SKM-1 treated with dmso at 0.1 percent for 144 hours (cell line): ENCODE measurements around the gene INPPL1.
A peak's percentile ranks its signal among the peaks of the same experiment; 100 is the strongest.

Experiments
- DNase-seq: peaks from one replicate; lab custom pipeline; 2025; ENCODE audit not compliant: unreplicated experiment; lab: John Stamatoyannopoulos, UW

INPPL1 gene

DNA sequence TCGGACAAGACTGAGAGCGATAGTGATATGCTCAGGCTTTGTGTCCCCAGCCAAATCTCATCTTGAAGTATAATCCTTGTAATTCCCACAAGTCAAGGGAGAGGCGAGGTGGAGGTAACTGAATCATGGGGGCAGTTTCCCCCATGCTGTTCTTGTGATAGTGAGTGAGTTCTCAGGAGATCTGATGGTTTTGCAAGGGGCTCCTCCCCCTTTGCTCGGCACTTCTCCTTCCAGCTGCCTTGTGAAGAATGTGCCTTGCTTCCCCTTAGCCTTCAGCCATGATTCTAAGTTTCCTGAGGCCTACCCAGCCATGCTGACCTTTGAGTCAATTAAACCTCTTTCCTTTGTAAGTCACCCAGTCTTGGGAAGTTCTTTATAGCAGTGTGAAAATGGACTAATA is 15.5 kb upstream of the INPPL1 start:
- peak; percentile 39 for DNase-seq

DNA sequence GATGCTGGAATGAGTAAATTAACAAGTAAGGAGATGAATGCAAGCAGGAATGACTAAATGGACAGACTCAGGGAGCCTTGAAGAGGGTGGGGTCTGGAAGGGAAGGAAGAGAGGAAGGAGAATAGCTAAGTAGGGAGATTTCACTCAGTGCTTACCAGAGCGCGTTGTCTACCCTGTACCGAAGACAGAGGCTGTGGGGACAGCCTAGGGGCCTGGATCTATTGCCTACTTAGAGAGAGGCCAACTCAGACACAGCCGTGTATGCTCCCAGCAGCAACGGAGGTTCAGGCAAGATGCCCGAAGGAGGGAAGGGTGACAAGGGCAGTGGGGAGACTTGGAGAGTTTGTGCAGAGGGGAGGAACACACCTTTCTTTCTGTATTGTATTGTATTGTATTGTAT is 7.9 kb upstream of the INPPL1 start, which contains the start of gene FOLR2:
Gene FOLR2 (plus strand): TSS at position 157 of the 400 bp plus-strand sequence. CDS start 1,791 bp downstream, outside the sequence.
- no peak for DNase-seq

- peak; percentile 67 for DNase-seq
These were observed 6.7 kb upstream of the INPPL1 start for GRCh38 chr11:72217841-72218240.

GRCh38 chr11:72218251-72218745 is 6.3 kb upstream of the INPPL1 start:
- DNase-seq: no peak

GRCh38 chr11:72220696-72221363 is 3.7 kb upstream of the INPPL1 start:
- DNase-seq: no peak

GRCh38 chr11:72221386-72222075 is 3.0 kb upstream of the INPPL1 start:
- peak; percentile 37 for DNase-seq

GRCh38 chr11:72222106-72222891 is 2.3 kb upstream of the INPPL1 start:
- no peak for DNase-seq

DNA sequence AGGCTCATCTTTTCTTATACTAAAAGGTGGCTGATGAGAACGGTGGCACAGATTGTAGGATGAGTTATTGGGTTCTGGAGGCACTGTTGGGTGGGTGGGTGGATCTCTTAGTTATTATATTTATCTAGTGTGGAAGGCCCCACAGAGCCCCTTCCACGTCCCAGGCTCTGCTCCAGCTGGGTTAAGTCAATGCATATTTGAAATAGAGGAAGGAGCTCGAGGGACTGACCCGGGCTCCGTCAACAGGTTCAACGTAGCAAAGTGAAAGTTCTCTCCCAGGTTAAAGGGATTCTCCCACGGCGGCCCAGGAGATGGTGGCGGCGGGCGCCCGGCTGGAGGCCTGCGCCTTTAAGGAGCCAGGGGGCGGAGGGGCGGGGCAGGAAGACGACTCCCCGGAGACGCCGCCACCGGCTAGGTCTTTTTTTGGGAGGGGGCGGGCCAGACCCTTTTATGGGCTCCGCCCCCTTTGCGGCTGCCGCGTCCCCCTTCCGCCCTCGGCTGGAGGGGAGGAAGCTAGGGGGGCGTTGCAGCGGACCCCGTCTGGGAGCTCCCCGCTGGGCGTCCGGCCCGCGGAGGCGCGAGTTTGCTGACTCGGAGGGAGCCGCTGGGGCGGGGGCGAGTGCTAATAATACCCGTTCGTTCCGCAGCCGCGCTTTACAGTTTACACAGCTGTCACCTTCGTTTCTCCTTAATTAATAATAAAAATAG is 1.5 kb upstream of the INPPL1 start:
- peak; percentile 95 for DNase-seq

DNA sequence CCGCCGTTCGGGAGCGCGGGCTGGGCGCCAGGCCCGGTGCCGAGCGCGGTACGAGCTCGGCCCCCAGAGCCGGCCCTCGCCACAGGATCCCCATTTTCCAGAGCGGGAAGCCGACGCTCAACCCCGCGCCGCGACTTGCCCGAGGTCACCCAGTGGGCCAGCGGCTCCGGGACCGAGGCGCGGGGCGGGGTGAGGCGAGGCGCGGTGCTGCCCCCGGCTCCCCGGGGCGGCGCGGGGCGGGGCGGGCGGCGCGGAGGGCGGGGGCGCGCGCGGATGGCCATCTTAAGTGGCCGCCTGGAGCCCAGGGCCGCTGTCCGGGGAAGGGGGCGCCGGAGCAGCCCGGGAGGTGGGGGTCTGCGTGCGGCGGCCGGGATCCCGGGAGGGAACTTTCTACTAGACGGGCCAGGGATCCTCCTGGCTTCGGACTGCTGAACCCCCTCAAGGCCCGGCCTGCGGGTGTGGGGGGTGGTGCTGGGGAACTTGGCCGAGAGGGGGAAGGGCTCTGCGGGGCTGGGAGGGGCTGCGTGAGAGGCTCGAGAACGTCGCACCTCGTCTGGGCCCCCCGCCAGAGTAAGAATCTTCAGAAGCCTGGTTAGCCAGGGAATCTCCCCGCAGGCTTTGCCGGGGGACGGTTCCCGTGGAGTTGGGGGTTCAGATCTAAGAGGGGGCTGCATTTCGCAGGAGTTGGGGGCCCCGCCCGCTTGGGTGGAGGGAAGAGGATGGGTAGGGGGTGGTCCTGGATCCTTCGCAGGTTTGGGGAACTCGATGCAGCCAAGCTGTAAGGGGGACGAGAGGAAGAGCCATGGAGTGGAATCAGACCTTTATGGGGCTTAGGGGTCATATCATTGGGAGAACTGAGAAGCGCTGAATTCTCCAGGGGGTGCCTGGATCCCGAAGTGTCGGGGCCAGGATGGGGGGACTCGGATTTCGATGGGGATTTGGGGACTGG is 678 bp upstream of the INPPL1 start:
- peak; percentile 72 for DNase-seq

- no peak for DNase-seq
These were observed 914 bp downstream of the INPPL1 start for GRCh38 chr11:72225411-72225951.

DNA sequence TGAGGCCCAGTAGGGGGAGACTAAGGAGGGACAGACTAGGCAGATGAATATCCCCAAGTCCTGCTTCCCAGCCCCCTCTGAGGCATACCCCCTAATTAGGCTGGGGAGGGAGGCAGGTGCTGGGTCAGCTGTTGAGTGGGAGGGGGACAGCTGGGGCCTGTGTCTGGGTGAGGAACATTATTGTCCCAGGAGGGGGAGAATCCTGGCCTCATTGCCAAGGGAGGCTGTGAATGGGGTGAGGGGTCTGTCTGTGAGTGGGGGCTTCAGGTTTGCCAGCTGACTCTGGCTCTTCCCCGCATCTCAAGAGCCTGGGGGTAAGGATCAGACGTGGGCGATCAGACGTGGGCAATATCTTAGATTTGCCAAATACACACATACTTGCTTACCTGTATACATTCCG is 2.1 kb downstream of the INPPL1 start:
- no peak for DNase-seq

- DNase-seq: no peak
These were observed 3.0 kb downstream of the INPPL1 start for GRCh38 chr11:72227316-72228228.

DNA sequence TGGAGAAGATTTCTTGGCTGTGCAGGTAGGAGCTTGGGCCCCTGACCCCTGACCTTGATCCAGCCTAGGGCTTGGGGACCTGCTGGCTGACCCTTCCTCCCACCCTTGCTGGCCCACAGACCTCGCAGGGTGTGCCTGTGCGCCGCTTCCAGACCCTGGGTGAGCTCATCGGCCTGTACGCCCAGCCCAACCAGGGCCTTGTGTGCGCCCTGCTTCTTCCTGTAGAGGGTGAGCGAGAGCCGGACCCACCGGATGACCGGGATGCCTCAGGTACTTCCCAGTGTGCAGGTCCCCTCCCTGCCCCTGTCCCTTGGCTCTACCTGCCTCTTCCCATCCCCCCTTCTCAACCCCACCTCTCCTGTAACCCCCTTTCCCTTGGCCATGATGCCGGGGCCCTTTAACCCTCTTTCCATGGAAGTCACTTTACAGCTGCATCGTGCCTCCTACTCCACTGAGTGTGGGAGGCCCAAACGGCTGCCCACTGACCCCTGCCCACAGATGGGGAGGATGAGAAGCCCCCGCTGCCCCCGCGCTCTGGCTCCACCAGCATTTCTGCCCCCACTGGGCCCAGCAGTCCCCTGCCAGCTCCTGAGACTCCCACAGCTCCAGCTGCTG is 3.8 kb downstream of the INPPL1 start:
- no peak for DNase-seq

GRCh38 chr11:72228844-72229231 is 4.3 kb downstream of the INPPL1 start:
- DNase-seq: no peak

DNA sequence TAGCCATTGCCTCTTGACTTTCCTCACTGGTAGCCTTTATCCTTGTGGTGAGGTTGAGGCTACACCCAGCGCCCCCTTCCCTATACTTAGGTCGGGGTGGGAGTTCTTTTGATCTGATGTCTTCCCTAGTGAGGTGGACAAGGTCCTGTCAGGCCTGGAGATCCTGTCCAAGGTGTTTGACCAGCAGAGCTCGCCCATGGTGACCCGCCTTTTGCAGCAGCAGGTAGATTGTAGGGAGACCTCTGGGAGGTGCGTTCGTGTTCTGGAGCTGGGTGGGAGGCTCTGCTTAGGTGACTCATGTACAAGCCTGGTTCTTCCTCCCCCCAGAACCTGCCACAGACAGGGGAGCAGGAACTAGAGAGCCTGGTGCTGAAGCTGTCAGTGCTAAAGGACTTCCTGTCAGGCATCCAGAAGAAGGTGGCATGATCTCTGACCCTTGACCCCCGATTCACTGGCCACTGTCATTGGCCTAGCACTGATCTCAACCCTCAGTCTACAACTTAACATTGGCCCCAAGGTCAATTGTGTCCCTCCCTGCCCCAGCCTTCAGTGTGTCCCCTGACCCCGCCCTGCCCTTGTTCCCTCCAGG is 4.9 kb downstream of the INPPL1 start:
- no peak for DNase-seq

- DNase-seq: no peak
These were observed 5.6 kb downstream of the INPPL1 start for GRCh38 chr11:72229925-72230763.
